ENCODE measurements around the gene PRLHR.
A peak's percentile ranks its signal among the peaks of the same experiment; 100 is the strongest.
"Not testable (repeated sequence)": the region's sequence is repeated elsewhere in the genome, so short reads cannot be mapped to it uniquely, and the experiment has no call there.

The PRLHR gene

GRCh38 chr10:118613863-118614262 is 18.4 kb upstream of the PRLHR start:
- H3K27ac ChIP-seq (ENCODE audit: low read depth, low read length); H3K9ac ChIP-seq (ENCODE audit: low read length); H3K27me3 ChIP-seq (ENCODE audit: control insufficient read depth, insufficient read depth, low read length); H3K36me3 ChIP-seq (ENCODE audit: control insufficient read depth, insufficient read depth, low read length); H3K4me1 ChIP-seq (ENCODE audit: control insufficient read depth, insufficient read depth, low read length); H3K4me3 ChIP-seq (ENCODE audit: low read depth, low read length); H3K9me3 ChIP-seq (ENCODE audit: control insufficient read depth, insufficient read depth, low read depth, low read length): not testable (repeated sequence)

DNA sequence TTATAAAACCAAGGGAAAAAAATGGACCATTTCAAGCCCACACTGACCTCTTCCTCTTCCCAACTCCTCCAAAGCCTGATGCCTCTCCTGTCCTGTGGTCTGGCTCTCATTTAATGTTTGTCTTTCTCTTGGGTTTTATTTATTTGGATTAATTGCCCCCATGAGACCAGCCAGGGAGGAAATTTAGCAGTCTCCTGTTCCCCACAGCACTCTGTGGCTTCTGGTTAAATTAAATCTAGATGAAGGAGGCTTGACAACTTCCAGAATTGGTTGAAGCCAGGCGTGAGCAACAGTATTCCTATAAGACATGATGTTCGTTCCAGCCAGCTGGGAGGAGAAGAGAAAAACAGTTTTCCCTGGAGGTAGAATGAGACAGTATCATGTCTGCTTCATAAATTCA is 15.1 kb upstream of the PRLHR start:
- Histone ChIP-seq H3K9me3 (ENCODE audit: control insufficient read depth, insufficient read depth, low read depth, low read length) (peaks cover 7% of the 10 kb centered on the region; the same call in 1 of the 2 replicates), H3K27me3 (ENCODE audit: control insufficient read depth, insufficient read depth, low read length) (peaks cover 12% of the 10 kb centered on the region; the same call in 1 of the 2 replicates), H3K4me1 (ENCODE audit: control insufficient read depth, insufficient read depth, low read length) (no peaks in the 10 kb centered on the region), H3K9ac (ENCODE audit: low read length) (no peak overlapping the region), H3K27ac (ENCODE audit: low read depth, low read length) (no peak overlapping the region), H3K36me3 (ENCODE audit: control insufficient read depth, insufficient read depth, low read length) (no peaks in the 10 kb centered on the region), H3K4me3 (ENCODE audit: low read depth, low read length) (no peak overlapping the region)

- H3K27ac ChIP-seq (ENCODE audit: low read depth, low read length) = no peak overlapping the region
- H3K9ac ChIP-seq (ENCODE audit: low read length) = no peak overlapping the region
- no peak overlapping the region for H3K4me3 ChIP-seq (ENCODE audit: low read depth, low read length)
- H3K9me3 ChIP-seq (ENCODE audit: control insufficient read depth, insufficient read depth, low read depth, low read length) = peaks cover 7% of the 10 kb centered on the region; the same call in 1 of the 2 replicates
- peaks cover 19% of the 10 kb centered on the region; the same call in 1 of the 2 replicates for H3K27me3 ChIP-seq (ENCODE audit: control insufficient read depth, insufficient read depth, low read length)
- H3K36me3 ChIP-seq (ENCODE audit: control insufficient read depth, insufficient read depth, low read length) = no peaks in the 10 kb centered on the region
- H3K4me1 ChIP-seq (ENCODE audit: control insufficient read depth, insufficient read depth, low read length) = no peaks in the 10 kb centered on the region
Measured at GRCh38 chr10:118607768-118608354, 12.4 kb upstream of the PRLHR start.

- H3K9ac ChIP-seq (ENCODE audit: low read length) = no peak overlapping the region
- peaks cover 17% of the 10 kb centered on the region; the same call in 1 of the 2 replicates for H3K27me3 ChIP-seq (ENCODE audit: control insufficient read depth, insufficient read depth, low read length)
- no peak overlapping the region for H3K4me3 ChIP-seq (ENCODE audit: low read depth, low read length)
- H3K4me1 ChIP-seq (ENCODE audit: control insufficient read depth, insufficient read depth, low read length) = no peaks in the 10 kb centered on the region
- H3K36me3 ChIP-seq (ENCODE audit: control insufficient read depth, insufficient read depth, low read length) = no peaks in the 10 kb centered on the region
- peaks cover 7% of the 10 kb centered on the region; the same call in 1 of the 2 replicates for H3K9me3 ChIP-seq (ENCODE audit: control insufficient read depth, insufficient read depth, low read depth, low read length)
- H3K27ac ChIP-seq (ENCODE audit: low read depth, low read length) = no peak overlapping the region
Measured at GRCh38 chr10:118605694-118606093, 10.2 kb upstream of the PRLHR start.

GRCh38 chr10:118596426-118597124 is 1.1 kb upstream of the PRLHR start:
- Histone ChIP-seq H3K9ac (ENCODE audit: low read length) (no peak overlapping the region), H3K36me3 (ENCODE audit: control insufficient read depth, insufficient read depth, low read length) (no peaks in the 10 kb centered on the region), H3K4me3 (ENCODE audit: low read depth, low read length) (peak overlapping the region; percentile 61), H3K27me3 (ENCODE audit: control insufficient read depth, insufficient read depth, low read length) (peaks cover 45% of the 10 kb centered on the region), H3K9me3 (ENCODE audit: control insufficient read depth, insufficient read depth, low read depth, low read length) (no peaks in the 10 kb centered on the region), H3K4me1 (ENCODE audit: control insufficient read depth, insufficient read depth, low read length) (peaks cover 15% of the 10 kb centered on the region), H3K27ac (ENCODE audit: low read depth, low read length) (no peak overlapping the region)

GRCh38 chr10:118595064-118595420 is 406 bp downstream of the PRLHR start:
- H3K9ac ChIP-seq (ENCODE audit: low read length) = no peak overlapping the region
- H3K36me3 ChIP-seq (ENCODE audit: control insufficient read depth, insufficient read depth, low read length) = no peaks in the 10 kb centered on the region
- H3K27me3 ChIP-seq (ENCODE audit: control insufficient read depth, insufficient read depth, low read length) = peaks cover 48% of the 10 kb centered on the region
- H3K4me3 ChIP-seq (ENCODE audit: low read depth, low read length) = peak overlapping the region; percentile 61
- no peaks in the 10 kb centered on the region for H3K9me3 ChIP-seq (ENCODE audit: control insufficient read depth, insufficient read depth, low read depth, low read length)
- H3K27ac ChIP-seq (ENCODE audit: low read depth, low read length) = no peak overlapping the region
- peaks cover 15% of the 10 kb centered on the region for H3K4me1 ChIP-seq (ENCODE audit: control insufficient read depth, insufficient read depth, low read length)

GRCh38 chr10:118594392-118595063 is 920 bp downstream of the PRLHR start:
- Histone ChIP-seq H3K4me1 (ENCODE audit: control insufficient read depth, insufficient read depth, low read length) (peaks cover 15% of the 10 kb centered on the region), H3K9me3 (ENCODE audit: control insufficient read depth, insufficient read depth, low read depth, low read length) (no peaks in the 10 kb centered on the region), H3K36me3 (ENCODE audit: control insufficient read depth, insufficient read depth, low read length) (no peaks in the 10 kb centered on the region), H3K9ac (ENCODE audit: low read length) (no peak overlapping the region), H3K27ac (ENCODE audit: low read depth, low read length) (no peak overlapping the region), H3K27me3 (ENCODE audit: control insufficient read depth, insufficient read depth, low read length) (peaks cover 53% of the 10 kb centered on the region), H3K4me3 (ENCODE audit: low read depth, low read length) (peak overlapping the region; percentile 61)

DNA sequence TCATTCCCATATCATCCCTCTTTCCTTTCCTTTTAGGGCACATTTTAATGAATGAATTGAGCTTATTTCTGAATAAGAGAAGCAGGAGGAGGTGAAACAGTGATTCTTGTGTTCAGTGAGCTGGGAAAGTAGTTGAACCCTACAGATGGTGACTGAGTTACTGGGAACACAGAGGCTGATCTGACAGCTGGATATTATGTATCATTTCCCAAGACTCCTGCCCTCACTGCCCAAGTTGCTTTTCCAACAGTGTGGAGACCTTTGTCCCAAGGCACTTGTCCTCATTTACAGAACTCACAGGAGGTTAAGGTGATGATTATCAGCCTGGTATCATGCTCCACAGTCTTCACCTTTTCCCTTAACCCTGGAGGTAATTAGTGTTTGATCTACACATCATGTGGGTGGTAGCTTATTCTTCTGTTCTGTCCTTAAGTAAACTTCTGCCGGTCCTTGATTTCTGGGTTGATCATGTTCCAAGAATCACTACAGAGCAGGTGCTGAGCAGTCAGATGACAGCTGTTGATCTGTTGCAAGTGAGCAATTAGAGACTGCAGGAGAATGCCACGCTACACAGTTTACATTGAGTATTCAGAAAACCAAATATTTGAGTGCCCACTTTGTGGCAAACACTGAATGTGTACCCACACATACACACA is 2.6 kb downstream of the PRLHR start:
- Histone ChIP-seq H3K9ac (ENCODE audit: low read length) (no peak overlapping the region), H3K27me3 (ENCODE audit: control insufficient read depth, insufficient read depth, low read length) (peaks cover 68% of the 10 kb centered on the region), H3K36me3 (ENCODE audit: control insufficient read depth, insufficient read depth, low read length) (no peaks in the 10 kb centered on the region), H3K4me1 (ENCODE audit: control insufficient read depth, insufficient read depth, low read length) (peaks cover 15% of the 10 kb centered on the region), H3K9me3 (ENCODE audit: control insufficient read depth, insufficient read depth, low read depth, low read length) (no peaks in the 10 kb centered on the region), H3K4me3 (ENCODE audit: low read depth, low read length) (no peak overlapping the region), H3K27ac (ENCODE audit: low read depth, low read length) (no peak overlapping the region)

- peaks cover 57% of the 10 kb centered on the region for H3K27me3 ChIP-seq (ENCODE audit: control insufficient read depth, insufficient read depth, low read length)
- no peaks in the 10 kb centered on the region for H3K9me3 ChIP-seq (ENCODE audit: control insufficient read depth, insufficient read depth, low read depth, low read length)
- no peak overlapping the region for H3K9ac ChIP-seq (ENCODE audit: low read length)
- peaks cover 8% of the 10 kb centered on the region; the same call in 1 of the 2 replicates for H3K4me1 ChIP-seq (ENCODE audit: control insufficient read depth, insufficient read depth, low read length)
- no peak overlapping the region for H3K4me3 ChIP-seq (ENCODE audit: low read depth, low read length)
- H3K27ac ChIP-seq (ENCODE audit: low read depth, low read length) = no peak overlapping the region
- H3K36me3 ChIP-seq (ENCODE audit: control insufficient read depth, insufficient read depth, low read length) = no peaks in the 10 kb centered on the region
Measured at GRCh38 chr10:118590334-118590733, 5.1 kb downstream of the PRLHR start.

GRCh38 chr10:118587881-118588651 is 7.4 kb downstream of the PRLHR start:
- peaks cover 35% of the 10 kb centered on the region for H3K27me3 ChIP-seq (ENCODE audit: control insufficient read depth, insufficient read depth, low read length)

More at GRCh38 chr10:118587881-118588651, 7.4 kb downstream of the PRLHR start:
- Histone ChIP-seq H3K4me3 (ENCODE audit: low read depth, low read length) (no peak overlapping the region), H3K9me3 (ENCODE audit: control insufficient read depth, insufficient read depth, low read depth, low read length) (no peaks in the 10 kb centered on the region), H3K9ac (ENCODE audit: low read length) (no peak overlapping the region), H3K36me3 (ENCODE audit: control insufficient read depth, insufficient read depth, low read length) (no peaks in the 10 kb centered on the region), H3K27ac (ENCODE audit: low read depth, low read length) (no peak overlapping the region), H3K4me1 (ENCODE audit: control insufficient read depth, insufficient read depth, low read length) (no peaks in the 10 kb centered on the region)
